ENCODE data around the gene CFLAR. TPM values are rescaled to one million over a fixed set of nuclear protein-coding genes. Genes with fewer than 3 reads are reported as not detected.
A peak's percentile ranks its signal among the peaks of the same experiment; 100 is the strongest.

Gene CFLAR
- total RNA-seq, result 100 to 1,000 TPM; 255 to 270 TPM

DNA sequence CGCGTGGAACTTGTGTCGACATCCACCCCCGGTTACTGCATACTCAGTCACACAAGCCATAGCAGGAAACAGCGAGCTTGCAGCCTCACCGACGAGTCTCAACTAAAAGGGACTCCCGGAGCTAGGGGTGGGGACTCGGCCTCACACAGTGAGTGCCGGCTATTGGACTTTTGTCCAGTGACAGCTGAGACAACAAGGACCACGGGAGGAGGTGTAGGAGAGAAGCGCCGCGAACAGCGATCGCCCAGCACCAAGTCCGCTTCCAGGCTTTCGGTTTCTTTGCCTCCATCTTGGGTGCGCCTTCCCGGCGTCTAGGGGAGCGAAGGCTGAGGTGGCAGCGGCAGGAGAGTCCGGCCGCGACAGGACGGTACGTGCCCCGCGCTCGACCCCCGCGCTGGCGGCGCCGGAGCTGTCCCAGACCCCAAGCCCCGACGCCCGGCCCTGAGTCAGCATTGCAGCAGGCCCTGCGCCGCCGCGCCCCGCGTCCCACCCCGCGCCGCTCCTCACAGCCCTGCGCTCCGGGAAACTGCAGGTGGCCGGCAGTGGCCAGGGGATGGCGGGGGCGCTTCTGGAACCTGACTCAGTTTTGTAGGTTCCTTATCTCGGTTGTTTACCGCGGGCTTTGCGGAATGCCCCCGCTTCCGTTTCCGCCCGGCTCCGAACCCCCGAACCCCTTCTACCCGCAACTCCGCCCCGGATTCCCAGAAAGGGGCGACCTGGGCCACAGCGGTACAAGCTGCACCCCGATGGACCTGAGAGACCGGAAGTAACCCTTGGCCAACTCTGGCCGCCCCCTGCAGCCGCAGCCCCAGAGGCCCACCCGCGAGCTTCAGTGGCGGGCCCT lies at the start of gene CFLAR:
CFLAR (plus strand) TSS at position 50 of the 844 bp plus-strand sequence. CDS start 13,702 bp downstream, outside the sequence.
- Mint-ChIP-seq H3K4me1 (peaks cover 24% of the 10 kb centered on the region), H3K27me3 (no peaks in the 10 kb centered on the region), H3K4me3 (peak within 1 kb of the TSS; percentile 98), H3K9me3 (ENCODE audit: low read depth) (no peaks in the 10 kb centered on the region), H3K36me3 (ENCODE audit: low read depth) (peaks cover 27% of the 10 kb centered on the region), H3K27ac (peak within 1 kb of the TSS; percentile 100)
- DNase-seq, result peak; percentile 88
- peak; percentile 40 for ATAC-seq
- POLR2A ChIA-PET, result interaction anchor here (0.7 to 2.5 kb wide), 7 partner anchors 18 to 252 kb away, joined by 3 to 14 read pairs (median 4); partner anchors contain the start of genes CLK1 and HYCC2
- intact Hi-C loops (cut with DNase I, micrococcal nuclease), result loop anchor here (1.0 to 5.0 kb wide), 8 partner anchors 45 to 404 kb away; partner anchors contain the start of genes BZW1 (in 1 of the 2), CASP10 (in 1 of the 2) and HYCC2 (in 1 of the 2)
- CTCF ChIA-PET, result interaction anchor here (0.6 to 4.0 kb wide), 11 partner anchors 10 to 335 kb away, joined by 3 to 31 read pairs (median 6); partner anchors contain the start of genes CASP10, STRADB and TRAK2

DNA sequence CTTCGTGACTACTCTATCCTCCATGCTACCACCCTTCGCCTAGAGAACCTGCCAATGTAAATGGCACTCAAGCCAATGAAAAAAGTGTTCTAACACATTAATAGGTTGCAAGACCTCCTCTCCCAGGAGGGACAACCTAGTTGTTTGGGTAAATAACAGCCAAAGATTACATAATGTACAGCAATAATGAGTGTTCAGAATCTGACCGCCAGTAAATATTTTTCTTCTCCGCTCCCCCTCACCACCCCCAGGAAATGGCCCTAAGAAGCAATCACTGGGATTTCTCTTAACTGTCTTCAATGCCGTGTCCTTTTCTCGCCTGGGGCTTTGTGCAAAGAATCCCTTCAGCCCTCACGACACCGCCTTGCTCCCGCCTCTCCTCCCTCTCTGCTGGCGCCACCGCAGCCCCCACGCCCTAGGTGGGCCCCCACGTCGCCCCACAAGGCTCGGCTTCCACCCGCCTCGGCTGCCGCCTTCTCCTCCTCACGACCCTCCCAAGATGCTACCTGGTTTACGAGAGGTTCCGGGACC lies 45.0 kb upstream of the CFLAR start:
- intact Hi-C loops (cut with DNase I, micrococcal nuclease), result loop anchor here (1.0 to 5.0 kb wide), 16 partner anchors 45 to 1196 kb away; partner anchors contain the start of genes NIF3L1 (in 2 of the 2), ORC2 (in 2 of the 2), PPIL3 (in 2 of the 2) and BZW1 (in 1 of the 2)
- H3K36me3 Mint-ChIP-seq (ENCODE audit: low read depth), result peaks cover 5% of the 10 kb centered on the region
- CTCF ChIA-PET, result interaction anchor here (0.5 to 3.6 kb wide), 11 partner anchors 12 to 396 kb away, joined by 3 to 29 read pairs (median 3); partner anchors contain the start of gene ORC2
- no peaks in the 10 kb centered on the region for H3K9me3 Mint-ChIP-seq (ENCODE audit: low read depth)
- H3K4me3 Mint-ChIP-seq, result peak overlapping the region; percentile 97
- POLR2A ChIA-PET, result interaction anchor here (0.6 to 1.1 kb wide), 4 partner anchors 27 to 226 kb away, joined by 3 to 6 read pairs (median 4); partner anchors contain the start of genes CFLAR, NIF3L1 and PPIL3
- ATAC-seq, result peak; percentile 11
- H3K27ac Mint-ChIP-seq, result peak overlapping the region; percentile 96
- H3K27me3 Mint-ChIP-seq, result no peaks in the 10 kb centered on the region
- DNase-seq, result no peak
- peaks cover 62% of the 10 kb centered on the region for H3K4me1 Mint-ChIP-seq

DNA sequence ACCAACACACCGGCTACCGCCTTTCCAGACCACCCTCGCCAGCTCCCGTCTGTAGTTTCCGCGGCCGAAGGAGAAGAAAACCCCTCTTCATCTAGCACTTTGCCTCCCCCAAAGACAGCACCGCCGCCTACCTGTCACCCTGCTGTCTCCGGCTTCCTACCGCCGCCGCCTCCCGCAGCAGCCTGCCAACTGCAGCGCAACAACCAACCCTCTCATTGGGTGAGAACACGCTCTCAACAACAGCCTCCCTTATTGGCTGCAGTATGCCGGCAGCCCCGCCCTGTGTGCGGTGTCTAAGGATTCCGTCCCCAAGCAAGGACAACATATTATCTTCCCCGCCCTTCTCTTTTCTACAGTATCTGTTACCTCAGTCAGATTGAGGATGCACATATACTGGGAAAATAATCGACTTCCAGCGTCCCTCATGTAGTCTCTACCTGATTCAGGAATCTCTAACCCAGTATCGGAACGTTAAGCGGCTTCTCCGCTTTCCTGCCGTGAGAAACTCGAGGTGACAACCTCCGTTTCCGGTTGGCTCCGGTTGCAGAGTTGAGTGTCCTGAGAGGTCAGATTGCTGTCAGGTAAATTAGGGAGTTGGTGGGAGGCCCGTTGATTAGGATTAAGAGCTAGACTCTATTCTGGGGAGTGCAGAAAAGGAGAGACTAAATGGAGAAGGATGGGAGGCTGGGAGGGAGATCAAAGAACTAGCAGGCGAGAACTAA lies 44.3 kb upstream of the CFLAR start, which contains the start of the genes HYCC2 and NDUFB3:
HYCC2 (minus strand) TSS at position 193 of the 722 bp plus-strand sequence. CDS start 47,662 bp downstream, outside the sequence.
NDUFB3 (plus strand) TSS at position 523 of the 722 bp plus-strand sequence. CDS start 6,882 bp downstream, outside the sequence.
- ATAC-seq (peak; percentile 94), DNase-seq (peak; percentile 95)
- intact Hi-C loops (cut with DNase I, micrococcal nuclease), result loop anchor here (1.0 to 5.0 kb wide), 16 partner anchors 45 to 1196 kb away; partner anchors contain the start of genes NIF3L1 (in 2 of the 2), ORC2 (in 2 of the 2), PPIL3 (in 2 of the 2) and BZW1 (in 1 of the 2)
- H3K27ac Mint-ChIP-seq, result peak within 1 kb of the TSS; percentile 96
- ChIA-PET POLR2A (interaction anchor here (1.1 kb wide), 1 partner anchor 44 kb away, joined by 4 read pairs; the partner anchor contains the start of gene CFLAR), CTCF (interaction anchor here (0.7 to 3.6 kb wide), 7 partner anchors 18 to 348 kb away, joined by 3 to 19 read pairs (median 3); no protein-coding TSS in a partner anchor)
- H3K27me3 Mint-ChIP-seq, result no peaks in the 10 kb centered on the region
- H3K4me3 Mint-ChIP-seq, result peak within 1 kb of the TSS; percentile 97
- no peaks in the 10 kb centered on the region for H3K9me3 Mint-ChIP-seq (ENCODE audit: low read depth)
- peaks cover 5% of the 10 kb centered on the region for H3K36me3 Mint-ChIP-seq (ENCODE audit: low read depth)
- peaks cover 58% of the 10 kb centered on the region for H3K4me1 Mint-ChIP-seq

DNA sequence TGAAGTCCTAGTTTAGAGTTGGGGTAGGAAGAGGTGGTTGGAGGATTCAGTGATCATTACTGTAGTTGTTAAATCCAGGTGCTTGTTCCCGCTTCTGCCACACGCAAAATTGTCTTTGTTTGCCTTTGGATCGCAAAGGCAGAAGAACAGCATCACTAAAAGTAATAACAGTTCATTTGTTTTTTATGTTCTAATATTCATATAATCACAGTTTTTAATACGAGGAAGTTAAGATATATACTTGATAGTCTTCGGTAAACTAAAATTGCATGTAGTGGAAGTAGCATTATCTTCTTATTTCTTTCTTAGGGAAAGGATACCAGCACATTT lies 43.8 kb upstream of the CFLAR start:
- H3K27ac Mint-ChIP-seq, result peak overlapping the region; percentile 96
- intact Hi-C loops (cut with DNase I, micrococcal nuclease), result loop anchor here (5.0 kb wide), 3 partner anchors 85 to 1195 kb away; partner anchors contain the start of genes NOP58 (in 1 of the 2), STRADB (in 1 of the 2) and TRAK2 (in 1 of the 2)

DNA sequence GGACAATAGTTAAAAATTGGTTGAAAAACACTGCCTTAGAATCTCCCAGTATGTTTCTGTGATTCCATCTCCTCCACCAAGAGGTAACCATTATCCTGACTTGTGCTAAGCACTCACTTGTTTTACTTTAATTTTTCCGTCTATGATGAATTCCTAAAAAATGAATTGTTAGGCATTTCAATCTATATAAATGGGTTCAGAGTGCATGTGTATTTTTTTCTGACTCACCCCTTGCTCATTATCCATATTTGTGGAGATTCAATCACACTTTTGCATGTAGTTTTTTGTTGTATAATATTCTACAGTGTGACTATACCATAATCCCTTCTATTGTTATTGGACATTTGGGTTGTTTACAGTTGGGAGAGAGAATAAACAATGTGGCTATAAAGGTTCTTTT lies 42.9 kb upstream of the CFLAR start:
- Mint-ChIP-seq H3K9me3 (ENCODE audit: low read depth) (no peaks in the 10 kb centered on the region), H3K4me3 (peak overlapping the region; percentile 97), H3K36me3 (ENCODE audit: low read depth) (peaks cover 5% of the 10 kb centered on the region), H3K27me3 (no peaks in the 10 kb centered on the region), H3K27ac (peak overlapping the region; percentile 44), H3K4me1 (peaks cover 46% of the 10 kb centered on the region)
- intact Hi-C loops (cut with DNase I, micrococcal nuclease), result loop anchor here (5.0 kb wide), 3 partner anchors 84 to 1194 kb away; partner anchors contain the start of genes NOP58 (in 1 of the 2), STRADB (in 1 of the 2) and TRAK2 (in 1 of the 2)
- POLR2A ChIA-PET, result no interaction called here
- ATAC-seq (no peak), DNase-seq (no peak)
- CTCF ChIA-PET, result interaction anchor here (0.7 kb wide), 1 partner anchor 110 kb away, joined by 3 read pairs; the partner anchor contains the start of gene ORC2

More for the DNA sequence above, 43.8 kb upstream of the CFLAR start:
- Mint-ChIP-seq H3K4me3 (peak overlapping the region; percentile 97), H3K36me3 (ENCODE audit: low read depth) (peaks cover 5% of the 10 kb centered on the region), H3K27me3 (no peaks in the 10 kb centered on the region), H3K4me1 (peaks cover 53% of the 10 kb centered on the region), H3K9me3 (ENCODE audit: low read depth) (no peaks in the 10 kb centered on the region)
- ChIA-PET POLR2A (no interaction called here), CTCF (interaction anchor here (0.7 to 3.6 kb wide), 4 partner anchors 86 to 349 kb away, joined by 3 to 19 read pairs (median 3); partner anchors contain the start of gene ORC2)
- DNase-seq (no peak), ATAC-seq (peak; percentile 8)

DNA sequence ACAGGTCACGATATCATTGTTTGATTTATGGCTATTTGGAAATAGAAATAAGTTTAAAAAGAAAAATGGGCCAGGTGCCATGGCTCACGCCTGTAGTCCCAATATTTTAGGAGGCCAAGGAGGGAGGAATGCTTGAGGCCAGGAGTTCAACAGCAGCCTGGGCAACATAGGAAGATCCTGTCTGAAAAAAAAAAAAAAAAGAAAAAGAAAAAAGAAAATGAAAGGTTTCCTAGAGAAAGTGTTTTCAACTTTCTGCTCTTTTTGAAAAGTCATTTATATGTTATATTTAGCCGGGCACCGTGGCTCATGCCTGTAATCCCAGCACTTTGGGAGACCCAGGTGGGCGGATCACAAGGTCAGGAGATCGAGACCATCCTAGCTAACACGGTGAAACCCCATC lies 41.0 kb upstream of the CFLAR start:
- Mint-ChIP-seq H3K27me3 (no peaks in the 10 kb centered on the region), H3K36me3 (ENCODE audit: low read depth) (peaks cover 14% of the 10 kb centered on the region), H3K4me3 (no peak overlapping the region), H3K4me1 (peaks cover 32% of the 10 kb centered on the region), H3K27ac (peak overlapping the region; percentile 42), H3K9me3 (ENCODE audit: low read depth) (no peaks in the 10 kb centered on the region)
- intact Hi-C loops (cut with DNase I, micrococcal nuclease), result loop anchor here (5.0 kb wide), 3 partner anchors 82 to 1192 kb away; partner anchors contain the start of genes NOP58 (in 1 of the 2), STRADB (in 1 of the 2) and TRAK2 (in 1 of the 2)
- no peak for ATAC-seq
- DNase-seq, result no peak
- ChIA-PET CTCF (no interaction called here), POLR2A (no interaction called here)

DNA sequence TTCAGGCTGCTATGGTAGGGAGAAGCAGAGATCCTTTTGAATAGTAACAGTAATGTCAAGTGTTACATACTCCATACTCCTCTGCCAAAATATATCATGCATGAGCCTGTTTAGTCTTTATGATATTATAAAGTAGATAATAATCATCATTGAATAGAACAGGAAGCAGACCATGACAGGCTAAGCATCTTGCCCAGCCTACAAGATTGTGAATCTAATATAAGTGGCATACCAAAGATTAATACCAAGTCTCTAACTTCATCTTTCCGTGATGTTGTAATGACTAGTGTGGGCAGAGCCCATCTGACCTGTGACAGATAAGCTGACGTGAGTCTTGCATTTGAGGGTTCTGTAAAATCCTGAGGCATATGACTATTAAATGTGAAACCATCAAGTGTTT lies 31.1 kb upstream of the CFLAR start:
- no peaks in the 10 kb centered on the region for H3K27me3 Mint-ChIP-seq
- ChIA-PET CTCF (interaction anchor here (1.0 kb wide), 1 partner anchor 93 kb away, joined by 5 read pairs; no protein-coding TSS in a partner anchor), POLR2A (no interaction called here)
- no peak overlapping the region for H3K4me3 Mint-ChIP-seq
- intact Hi-C loops (cut with DNase I, micrococcal nuclease), result no loop called here
- no peak for DNase-seq
- no peak for ATAC-seq
- H3K36me3 Mint-ChIP-seq (ENCODE audit: low read depth), result peaks cover 27% of the 10 kb centered on the region
- peak overlapping the region; percentile 58 for H3K27ac Mint-ChIP-seq
- H3K9me3 Mint-ChIP-seq (ENCODE audit: low read depth), result no peaks in the 10 kb centered on the region
- peaks cover 5% of the 10 kb centered on the region for H3K4me1 Mint-ChIP-seq

DNA sequence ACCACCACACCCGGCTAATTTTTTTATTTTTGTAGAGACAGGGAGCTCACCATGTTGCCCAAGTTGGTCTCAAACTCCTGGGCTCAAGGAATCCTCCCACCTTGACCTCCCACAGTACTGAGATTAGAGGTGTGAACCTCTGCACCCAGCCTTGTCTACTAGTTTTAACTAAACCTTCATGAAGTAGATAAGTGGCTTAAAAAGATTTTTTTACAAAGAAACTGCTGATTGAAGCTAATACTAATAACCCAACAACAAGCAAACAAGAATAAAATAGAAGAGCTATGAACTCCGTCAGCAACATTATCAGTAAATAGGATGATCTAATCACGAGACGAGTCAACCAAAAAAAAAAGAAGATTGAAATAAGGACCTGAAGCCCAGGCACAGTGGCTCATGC lies 25.4 kb upstream of the CFLAR start:
- no peak overlapping the region for H3K27ac Mint-ChIP-seq
- CTCF ChIA-PET, result interaction anchor here (1.1 to 1.2 kb wide), 2 partner anchors 27 to 194 kb away, joined by 3 to 4 read pairs; no protein-coding TSS in a partner anchor
- H3K4me1 Mint-ChIP-seq, result peaks cover 3% of the 10 kb centered on the region
- no peak for DNase-seq
- no peaks in the 10 kb centered on the region for H3K9me3 Mint-ChIP-seq (ENCODE audit: low read depth)
- H3K27me3 Mint-ChIP-seq, result no peaks in the 10 kb centered on the region
- POLR2A ChIA-PET, result no interaction called here
- peaks cover 18% of the 10 kb centered on the region for H3K36me3 Mint-ChIP-seq (ENCODE audit: low read depth)
- no peak for ATAC-seq
- intact Hi-C loops (cut with DNase I, micrococcal nuclease), result no loop called here
- no peak overlapping the region for H3K4me3 Mint-ChIP-seq

DNA sequence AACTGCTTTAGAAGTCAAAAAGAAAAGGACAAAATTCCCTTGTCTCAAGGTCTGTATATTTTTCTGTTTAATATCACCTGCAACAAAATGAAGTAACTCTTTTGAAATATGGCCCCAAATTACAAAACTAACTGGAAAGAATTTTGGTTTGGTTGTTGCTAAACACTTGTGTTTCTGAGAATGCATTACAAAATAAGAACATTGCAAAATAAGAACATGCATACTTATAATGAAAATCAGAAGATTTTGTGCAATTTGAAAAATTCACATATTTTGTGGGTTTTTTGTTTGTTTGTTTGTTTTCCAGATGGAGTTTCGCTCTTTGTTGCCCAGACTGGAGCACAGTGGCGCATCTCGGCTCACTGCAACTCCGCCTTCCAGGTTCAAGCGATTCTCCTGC lies 22.4 kb upstream of the CFLAR start:
- intact Hi-C loops (cut with DNase I, micrococcal nuclease), result no loop called here
- peaks cover 7% of the 10 kb centered on the region for H3K36me3 Mint-ChIP-seq (ENCODE audit: low read depth)
- H3K27me3 Mint-ChIP-seq, result no peaks in the 10 kb centered on the region
- peaks cover 3% of the 10 kb centered on the region for H3K4me1 Mint-ChIP-seq
- no peak for ATAC-seq
- DNase-seq, result no peak
- CTCF ChIA-PET, result no interaction called here
- H3K27ac Mint-ChIP-seq, result no peak overlapping the region
- POLR2A ChIA-PET, result no interaction called here
- H3K9me3 Mint-ChIP-seq (ENCODE audit: low read depth), result no peaks in the 10 kb centered on the region
- H3K4me3 Mint-ChIP-seq, result no peak overlapping the region

DNA sequence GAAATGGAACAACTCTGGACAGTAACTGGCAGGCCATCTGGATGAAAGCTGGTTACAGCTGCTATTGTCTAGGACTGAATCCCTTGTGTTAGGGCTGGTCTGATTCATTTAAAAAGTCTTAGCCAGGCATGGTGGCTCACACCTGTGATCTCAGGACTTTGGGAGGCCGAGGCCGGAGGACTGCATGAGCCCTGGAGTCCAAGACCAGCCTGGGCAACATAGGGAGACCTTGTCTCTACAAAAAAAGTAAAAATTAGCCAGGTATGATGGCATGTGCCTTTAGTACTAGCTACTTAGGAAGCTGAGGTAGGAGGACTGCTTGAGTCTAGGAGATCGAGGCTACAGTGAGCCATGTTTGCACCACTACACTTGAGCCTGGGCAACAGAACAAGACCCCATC lies 15.5 kb upstream of the CFLAR start:
- CTCF ChIA-PET, result no interaction called here
- intact Hi-C loops (cut with DNase I, micrococcal nuclease), result no loop called here

More for the DNA sequence above, 15.5 kb upstream of the CFLAR start:
- Mint-ChIP-seq H3K36me3 (ENCODE audit: low read depth) (no peaks in the 10 kb centered on the region), H3K4me3 (no peak overlapping the region), H3K27me3 (no peaks in the 10 kb centered on the region), H3K9me3 (ENCODE audit: low read depth) (no peaks in the 10 kb centered on the region), H3K4me1 (no peaks in the 10 kb centered on the region), H3K27ac (no peak overlapping the region)
- DNase-seq (no peak), ATAC-seq (no peak)
- POLR2A ChIA-PET, result interaction anchor here (0.6 kb wide), 1 partner anchor 44 kb away, joined by 3 read pairs; no protein-coding TSS in a partner anchor
